NCI-H2081 (cell line): ENCODE results near the gene RBMX.
"Not testable (repeated sequence)": the region's sequence is repeated elsewhere in the genome, so short reads cannot be mapped to it uniquely, and the experiment has no call there.

Experiments used
- DNase-seq, 2 experiments: peaks; one replicate each; lab custom pipeline; 2025; lab: John Stamatoyannopoulos, UW

The RBMX gene

GRCh38 chrX:136878423-136878822 is 2.1 kb downstream of the RBMX start:
- DNase-seq, result no peak

DNA sequence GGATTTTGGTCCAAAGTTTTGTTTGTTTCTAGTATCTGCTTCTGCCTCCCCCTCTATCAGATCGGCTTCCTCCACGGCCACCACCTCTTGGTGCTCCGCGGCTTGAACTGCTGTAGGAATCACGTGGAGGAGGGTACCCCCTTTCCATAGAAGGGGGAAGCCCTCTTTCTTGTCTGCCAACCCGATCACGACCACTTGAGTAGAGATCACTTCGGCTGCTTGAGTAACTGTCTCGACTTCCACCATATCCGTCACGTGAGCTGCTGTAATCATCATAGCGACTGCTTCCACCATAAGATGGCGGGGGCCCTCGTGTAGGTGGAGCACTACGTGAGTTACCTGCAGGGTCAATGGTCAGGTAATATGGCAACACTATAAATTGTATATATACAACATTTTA is 6.4 kb downstream of the RBMX start:
- not testable (repeated sequence) for DNase-seq

GRCh38 chrX:136873210-136873609 is 7.3 kb downstream of the RBMX start:
- DNase-seq, result not testable (repeated sequence)

GRCh38 chrX:136872091-136872700 is 8.3 kb downstream of the RBMX start:
- DNase-seq, result no peak

- no peak for DNase-seq
Observed at GRCh38 chrX:136870064-136870463, 10.5 kb downstream of the RBMX start.

- DNase-seq, result no peak
Observed at GRCh38 chrX:136868283-136869055, 12.1 kb downstream of the RBMX start.

- DNase-seq, result no peak
Observed at GRCh38 chrX:136867518-136867917, 13.0 kb downstream of the RBMX start.

DNA sequence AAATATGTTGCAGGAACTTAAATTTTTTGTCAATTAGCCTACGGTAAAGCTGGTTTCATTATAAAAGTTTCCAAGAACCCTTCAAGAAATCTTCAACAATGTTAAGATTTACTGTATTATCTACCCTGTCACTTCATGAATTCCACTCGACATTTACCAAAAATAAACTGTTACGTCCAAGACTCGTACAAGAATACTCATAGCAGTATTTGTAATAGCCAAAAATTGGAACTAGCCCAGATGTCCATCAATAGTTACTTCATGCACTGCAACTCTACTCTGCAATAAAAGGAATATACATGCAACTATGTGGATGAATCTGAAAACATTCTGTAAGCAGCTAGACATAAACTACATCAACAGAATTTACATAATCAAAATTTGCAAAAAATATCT is 13.4 kb downstream of the RBMX start:
- no peak for DNase-seq

DNA sequence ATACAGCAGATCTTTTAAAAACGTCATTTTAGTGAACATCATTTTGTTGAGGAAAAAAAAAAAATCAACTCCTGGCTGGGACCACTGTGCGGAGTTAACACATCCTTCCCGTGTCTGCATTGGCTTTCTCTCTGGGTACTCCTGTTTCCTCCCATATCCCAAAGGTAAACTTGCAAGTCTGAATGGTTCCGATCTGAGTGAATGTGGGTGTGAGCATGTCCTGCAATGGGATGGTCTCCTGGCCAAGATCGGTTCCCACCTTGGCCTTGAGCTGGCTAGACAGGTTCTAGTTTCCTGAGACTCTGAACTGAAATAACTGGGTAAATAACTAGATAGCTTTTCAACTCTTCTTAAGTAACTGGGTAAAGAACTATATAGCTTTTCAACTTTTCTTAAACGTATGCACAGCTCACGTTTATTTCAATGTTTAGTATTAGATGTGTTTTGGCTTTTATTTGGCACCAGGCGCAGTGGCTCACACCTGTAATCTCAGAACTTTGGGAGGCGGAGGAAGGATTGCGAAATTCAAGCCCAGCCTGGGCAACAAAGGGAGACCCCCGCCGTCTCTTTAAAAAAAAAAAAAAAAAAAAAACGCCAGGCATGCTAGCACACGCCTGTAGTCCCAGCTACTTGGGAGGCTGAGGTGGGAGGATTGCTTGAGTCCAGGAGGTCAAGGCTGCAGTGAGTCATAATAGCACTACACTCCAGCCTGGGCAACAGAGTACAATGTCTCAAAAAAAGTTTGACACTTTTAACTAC is 14.0 kb downstream of the RBMX start:
- no peak for DNase-seq

- DNase-seq, result no peak
Observed at GRCh38 chrX:136865270-136866158, 15.0 kb downstream of the RBMX start.

DNA sequence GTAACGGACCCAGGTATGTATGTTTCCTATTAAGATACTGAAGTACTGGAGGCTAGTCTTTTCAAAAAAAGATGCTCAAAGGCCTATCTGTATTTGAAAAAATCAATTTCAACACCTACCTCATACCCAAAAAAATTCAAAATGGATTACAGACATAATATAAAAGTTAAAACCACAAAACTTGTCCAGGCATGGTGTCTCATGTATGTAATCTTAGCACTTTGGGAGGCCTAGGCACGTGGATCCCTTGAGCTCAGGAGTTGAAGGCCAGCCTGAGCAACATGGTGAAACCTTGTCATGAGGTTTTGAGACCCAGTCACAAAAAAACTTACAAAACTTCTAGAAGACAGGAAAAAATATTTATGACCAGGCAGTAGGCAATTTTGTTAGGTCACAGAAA is 16.7 kb downstream of the RBMX start:
- no peak for DNase-seq

DNA sequence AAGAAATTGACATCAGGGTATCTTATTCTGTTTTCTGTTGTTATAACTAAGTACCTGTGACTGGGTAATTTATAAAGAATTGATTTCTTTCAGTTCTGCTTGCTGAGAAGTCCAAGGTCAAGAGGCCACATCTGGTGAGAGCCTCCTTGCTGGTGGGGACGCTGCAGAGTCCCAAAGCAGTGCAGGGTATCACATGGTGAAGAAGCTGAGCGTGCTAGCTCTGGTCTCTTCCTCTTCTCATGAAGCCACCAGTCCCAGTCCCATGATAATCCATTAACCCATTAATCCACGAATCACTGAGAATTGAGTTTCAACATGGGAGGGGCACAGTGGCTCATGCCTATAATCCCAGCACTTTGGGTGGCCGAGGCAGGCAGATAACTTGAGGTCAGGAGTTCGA is 18.0 kb downstream of the RBMX start:
- no peak for DNase-seq

- DNase-seq, result no peak
Observed at GRCh38 chrX:136861877-136862276, 18.6 kb downstream of the RBMX start.

DNA sequence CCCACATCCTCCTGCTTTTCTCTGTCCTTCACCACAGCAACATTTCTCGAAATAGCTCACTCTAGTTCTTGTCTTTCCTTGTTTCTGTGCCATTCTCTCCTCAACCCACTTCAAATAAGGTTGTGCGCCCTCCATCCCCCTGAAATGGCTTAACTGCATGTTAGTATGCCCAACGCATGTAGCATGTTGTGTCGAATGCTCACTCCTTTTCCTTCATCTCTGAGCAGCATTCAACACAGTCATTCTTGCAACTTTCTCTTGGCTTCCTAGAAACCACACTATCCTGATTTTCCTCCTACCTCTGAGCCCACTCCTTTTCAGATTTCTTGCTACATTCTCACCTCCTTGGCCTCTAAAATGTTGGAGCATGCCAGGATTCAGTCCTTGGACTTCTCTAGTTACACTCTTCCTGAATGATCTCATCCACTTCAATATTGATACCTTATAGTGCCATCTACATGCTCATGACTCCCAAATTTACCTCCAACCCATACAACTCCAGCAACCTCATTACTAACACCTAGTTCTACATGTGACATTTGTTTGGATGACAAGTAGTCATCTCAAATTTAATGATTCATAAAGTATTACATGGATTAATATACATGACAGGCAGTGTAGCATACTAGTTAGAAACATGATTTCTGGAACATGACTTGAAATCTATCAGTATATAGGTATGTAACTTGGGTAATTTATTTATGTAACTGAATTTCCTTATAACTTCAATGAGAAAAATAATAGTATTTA is 22.3 kb downstream of the RBMX start:
- DNase-seq, result no peak

- DNase-seq, result no peak
Observed at GRCh38 chrX:136856551-136856950, 24.0 kb downstream of the RBMX start.

DNA sequence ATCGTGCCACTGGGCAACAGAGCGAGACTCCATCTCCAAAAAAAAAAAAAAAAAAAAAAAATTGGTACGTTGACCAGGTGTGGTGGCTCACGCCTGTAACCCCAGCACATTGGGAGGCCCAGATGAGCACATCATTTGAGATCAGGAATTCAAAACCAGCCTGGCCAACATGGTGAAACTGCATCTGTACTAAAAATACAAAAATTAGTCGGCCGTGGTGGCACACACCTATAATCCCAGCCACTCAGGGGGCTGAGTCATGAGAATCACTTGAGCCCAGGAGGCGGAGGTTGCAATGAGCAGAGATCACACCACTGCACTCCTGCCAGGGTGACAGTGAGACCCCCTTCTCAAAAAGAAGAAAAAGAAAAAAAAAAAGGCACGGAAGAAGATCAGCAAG is 24.5 kb downstream of the RBMX start:
- no peak for DNase-seq

DNA sequence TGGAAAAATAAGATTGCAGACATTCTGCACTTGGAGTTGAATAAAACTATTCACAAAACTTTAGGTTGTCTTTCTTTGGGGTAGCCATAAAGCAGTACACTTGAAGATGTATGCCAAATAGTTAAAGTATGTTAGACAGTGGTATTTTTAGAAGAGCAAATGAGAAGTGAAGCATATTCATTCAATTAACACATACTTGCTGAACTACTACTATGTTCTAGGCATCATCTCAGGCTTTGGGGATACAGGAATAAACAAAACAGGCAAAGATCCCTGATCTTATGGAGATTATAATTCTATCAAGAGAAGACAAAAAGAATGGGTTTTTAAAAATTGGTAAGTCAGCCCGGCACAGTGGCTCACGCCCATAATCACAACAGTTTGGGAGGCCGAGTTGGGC is 29.0 kb downstream of the RBMX start:
- no peak for DNase-seq

GRCh38 chrX:136850441-136851175 is 29.9 kb downstream of the RBMX start:
- no peak for DNase-seq

GRCh38 chrX:136849395-136849794 is 31.1 kb downstream of the RBMX start:
- DNase-seq, result no peak

GRCh38 chrX:136847874-136848273 is 32.7 kb downstream of the RBMX start:
- no peak for DNase-seq

DNA sequence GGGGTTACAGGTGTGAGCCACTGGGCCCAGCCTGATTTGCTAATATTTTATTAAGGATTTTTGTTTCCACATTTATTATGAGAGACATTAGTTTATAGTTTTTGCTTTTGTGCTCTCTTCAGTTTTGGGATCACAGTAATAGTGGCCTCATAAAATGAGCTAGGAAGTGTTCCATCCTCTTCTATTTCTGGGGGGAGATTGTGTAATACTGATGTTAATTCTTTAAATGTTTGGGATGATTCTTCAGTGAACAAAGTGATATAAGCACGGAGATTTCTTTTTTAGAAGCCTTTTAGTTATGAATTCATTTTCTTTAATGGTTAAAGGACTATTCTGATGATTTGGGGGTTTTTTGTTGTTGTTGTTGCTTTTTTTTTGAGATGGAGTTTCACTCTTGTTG is 41.3 kb downstream of the RBMX start:
- DNase-seq, result no peak
